CD14-positive monocyte (primary cell): ENCODE results near the gene MKLN1. TPM values are rescaled to one million over a fixed set of nuclear protein-coding genes. Genes with fewer than 3 reads are reported as not detected.

Experiments
- DNase-seq, 3 donors: peaks; one replicate each; pipeline ENCODE4 v3.0.0-alpha.2; 2011 to 2022
- H2AFZ ChIP-seq: 2 replicates; pipeline ENCODE4 v1.6.0; 2012; ENCODE audit warnings: mild to moderate bottlenecking, low read depth, low read length, inconsistent platforms; ENCODE audit not compliant: insufficient read depth, poor library complexity, severe bottlenecking
- H3K27ac ChIP-seq, 2 donors: 1 replicate in 1 of 2; 2 replicates in 1 of 2; pipeline ENCODE4 v1.5.1; 2012 to 2013; ENCODE audit warnings: low read length in 2 of 2, control low read depth in 1 of 2, inconsistent platforms in 1 of 2, low read depth in 1 of 2, mild to moderate bottlenecking in 1 of 2
- H3K27me3 ChIP-seq, 2 donors: one replicate each; pipeline versions ENCODE4 v1.6.0 to v1.6.1; 2011 to 2013; ENCODE audit warnings: low read length in 2 of 2; ENCODE audit not compliant: control insufficient read depth in 2 of 2, insufficient read depth in 2 of 2
- H3K36me3 ChIP-seq, 2 donors: replicated peaks in 1 of 2; 1 replicate in 1 of 2; 2 replicates in 1 of 2; pipeline versions ENCODE4 v1.5.1 to v1.6.1; 2012 to 2013; ENCODE audit warnings: low read length in 2 of 2, control low read depth in 1 of 2, inconsistent platforms in 1 of 2, mild to moderate bottlenecking in 1 of 2; ENCODE audit not compliant: insufficient read depth in 2 of 2, control insufficient read depth in 1 of 2
- H3K4me1 ChIP-seq, 2 donors: 1 replicate in 1 of 2; 2 replicates in 1 of 2; pipeline versions ENCODE4 v1.5.1 to v1.6.1; 2012 to 2013; ENCODE audit warnings: low read length in 2 of 2, control low read depth in 1 of 2, inconsistent platforms in 1 of 2, mild to moderate bottlenecking in 1 of 2, moderate library complexity in 1 of 2; ENCODE audit not compliant: insufficient read depth in 2 of 2, control insufficient read depth in 1 of 2
- H3K4me2 ChIP-seq: replicated peaks from 2 replicates; pipeline ENCODE3; 2012; ENCODE audit warnings: low read length, moderate library complexity, mild to moderate bottlenecking; ENCODE audit not compliant: poor library complexity, severe bottlenecking; ENCODE audit errors: extremely low read depth
- H3K4me3 ChIP-seq, 3 experiments: fragments of 200-600 bp in 1 of 3; sonication (generic) in 1 of 3; replicated peaks in 1 of 3; 1 replicate in 2 of 3; 2 replicates in 1 of 3; pipeline ENCODE4 v1.5.1; 2011 to 2013; ENCODE audit warnings: low read length in 3 of 3, mild to moderate bottlenecking in 3 of 3, control low read depth in 2 of 3, low read depth in 2 of 3, inconsistent platforms in 1 of 3, moderate library complexity in 1 of 3
- H3K79me2 ChIP-seq: 2 replicates; pipeline ENCODE4 v1.6.0; 2012; ENCODE audit warnings: mild to moderate bottlenecking, control low read depth, inconsistent platforms, low read length, moderate library complexity; ENCODE audit not compliant: insufficient read depth
- H3K9ac ChIP-seq: 2 replicates; pipeline ENCODE4 v1.6.0; 2017; ENCODE audit warnings: low read length, mild to moderate bottlenecking; ENCODE audit not compliant: insufficient read depth, poor library complexity, severe bottlenecking
- H3K9me3 ChIP-seq, 2 donors: replicated peaks in 1 of 2; 1 replicate in 1 of 2; 2 replicates in 1 of 2; pipeline versions ENCODE4 v1.5.1 to v1.6.1; 2012 to 2013; ENCODE audit warnings: low read length in 2 of 2, control low read depth in 1 of 2; ENCODE audit not compliant: control insufficient read depth in 1 of 2, insufficient read depth in 1 of 2
- H4K20me1 ChIP-seq: 2 replicates; pipeline ENCODE4 v1.6.0; 2012; ENCODE audit warnings: mild to moderate bottlenecking, low read length, control low read depth, moderate library complexity; ENCODE audit not compliant: insufficient read depth
- H3K27ac Mint-ChIP-seq, 7 donors: one replicate each; pipeline ENCODE4 v1.8.0; 2020; ENCODE audit warnings: mild to moderate bottlenecking in 7 of 7, mixed read lengths in 7 of 7, moderate library complexity in 6 of 7, inconsistent platforms in 2 of 7
- H3K27me3 Mint-ChIP-seq, 3 donors: one replicate each; pipeline ENCODE4 v1.8.0; 2021 to 2022; ENCODE audit warnings: low read depth in 3 of 3, mild to moderate bottlenecking in 3 of 3, mixed read lengths in 3 of 3, moderate library complexity in 3 of 3, inconsistent platforms in 1 of 3
- H3K36me3 Mint-ChIP-seq, 2 donors: one replicate each; pipeline ENCODE4 v1.8.0; 2020; ENCODE audit warnings: mixed read lengths in 2 of 2, inconsistent platforms in 1 of 2, mild to moderate bottlenecking in 1 of 2
- H3K4me1 Mint-ChIP-seq: one replicate; pipeline ENCODE4 v1.8.0; 2020; ENCODE audit warnings: mild to moderate bottlenecking, mixed read lengths
- H3K4me3 Mint-ChIP-seq, 2 donors: one replicate each; pipeline ENCODE4 v1.8.0; 2020; ENCODE audit warnings: mild to moderate bottlenecking in 2 of 2, mixed read lengths in 2 of 2, moderate library complexity in 1 of 2
- H3K9me3 Mint-ChIP-seq, 7 donors: one replicate each; pipeline ENCODE4 v1.8.0; 2020 to 2022; ENCODE audit warnings: mixed read lengths in 7 of 7, mild to moderate bottlenecking in 6 of 7, moderate library complexity in 6 of 7, inconsistent platforms in 2 of 7
- CTCF ChIP-seq: fragments of 200-600 bp; IDR thresholded peaks from one replicate; pipeline ENCODE4 v1.8.0; 2022; ENCODE audit warnings: antibody characterized with exemption, mild to moderate bottlenecking
- WGBS: methylation state at CpG from one replicate; pipeline ENCODE4 v1.1.5; 2013; ENCODE audit warnings: missing lambda C conversion rate; ENCODE audit not compliant: insufficient coverage; 5-methylcytosine and 5-hydroxymethylcytosine counted together
- intact Hi-C, 2 donors: fragments of 100-400 bp; cut with micrococcal nuclease; formaldehyde crosslinking; loops; one replicate each; pipeline versions ENCODE4 v1.15.0 to v1.15.1; 2023
- polyA plus RNA-seq, 3 donors: library from polyadenylated mRNA; depleted of rRNA in 1 of 3; unstranded in 2 of 3; stranded (reverse) in 1 of 3; fragments of 300-500 nt in 2 of 3; fragments of >200 nt in 1 of 3; fragmentation: Illumina TruSeq in 2 of 3; gene quantifications; 1 replicate in 2 of 3; 2 replicates in 1 of 3; pipeline ENCODE4 v1.2.3, GENCODE V29; 2012 to 2021

MKLN1 gene
- polyA plus RNA-seq, 3 donors = 12.2 to 18.5 (median 17.2) TPM

GRCh38 chr7:131455001-131455400, 127.3 kb downstream of the MKLN1 start:
- Histone ChIP-seq H2AFZ (no peak overlapping the region), H3K79me2 (no peaks in the 10 kb centered on the region), H4K20me1 (peaks cover 3% of the 10 kb centered on the region), H3K4me3 (no peak overlapping the region), H3K27me3 (no peaks in the 10 kb centered on the region), H3K9ac (no peak overlapping the region), H3K9me3 (no peaks in the 10 kb centered on the region), H3K4me2 (no peak overlapping the region), H3K27ac (no peak overlapping the region), H3K36me3 (peaks cover 12 to 71% of the 10 kb centered on the region in 2 donors), H3K4me1 (no peaks in the 10 kb centered on the region)
- WGBS = no CpG with 5 or more reads among the region's 2 CpGs
- no peak for TF ChIP-seq CTCF
- Mint-ChIP-seq H3K9me3 (no peaks in the 10 kb centered on the region), H3K4me3 (no peak overlapping the region), H3K36me3 (peaks cover 32 to 54% of the 10 kb centered on the region in 2 donors), H3K27ac (peak overlapping the region in 1 of 7 donors; percentile 23), H3K4me1 (peaks cover 2% of the 10 kb centered on the region), H3K27me3 (peaks cover 0 to 5% (median 0%) of the 10 kb centered on the region in 3 donors)
- intact Hi-C loops = no loop called here
- no peak for DNase-seq

GRCh38 chr7:131455546-131455945, 127.9 kb downstream of the MKLN1 start:
- no peaks in the 10 kb centered on the region for H3K9me3 Mint-ChIP-seq

More at GRCh38 chr7:131455546-131455945, 127.9 kb downstream of the MKLN1 start:
- intact Hi-C loops = no loop called here
- H3K4me2 ChIP-seq = no peak overlapping the region
- no peak overlapping the region for H3K9ac ChIP-seq
- no peaks in the 10 kb centered on the region for H4K20me1 ChIP-seq
- H2AFZ ChIP-seq = no peak overlapping the region
- Mint-ChIP-seq H3K4me3 (no peak overlapping the region), H3K27me3 (peaks cover 0 to 5% (median 0%) of the 10 kb centered on the region in 3 donors), H3K36me3 (peaks cover 32 to 55% of the 10 kb centered on the region in 2 donors), H3K4me1 (peaks cover 2% of the 10 kb centered on the region), H3K27ac (no peak overlapping the region)
- H3K36me3 ChIP-seq = peaks cover 15 to 71% of the 10 kb centered on the region in 2 donors
- H3K27ac ChIP-seq = no peak overlapping the region
- no peaks in the 10 kb centered on the region for H3K27me3 ChIP-seq
- no peak overlapping the region for H3K4me3 ChIP-seq
- no peak for DNase-seq
- no peaks in the 10 kb centered on the region for H3K9me3 ChIP-seq
- no peaks in the 10 kb centered on the region for H3K79me2 ChIP-seq
- WGBS = 100% methylated on average over 3 of the region's 7 CpGs
- TF ChIP-seq CTCF = no peak
- H3K4me1 ChIP-seq = no peaks in the 10 kb centered on the region
